Naive B cell (primary cell): ENCODE results near the gene USP5. TPM values are rescaled to one million over a fixed set of nuclear protein-coding genes. Genes with fewer than 3 reads are reported as not detected.
"Not testable (repeated sequence)": the region's sequence is repeated elsewhere in the genome, so short reads cannot be mapped to it uniquely, and the experiment has no call there.

ENCODE experiments used
- ATAC-seq, 2 donors: fragments of 150-1000 bp; cut with Tn5 transposase; 2 replicates each; pipeline ENCODE4 v1.10.0; 2021; ENCODE audit warnings: low read depth in 2 of 2, mild to moderate bottlenecking in 2 of 2, moderate library complexity in 2 of 2
- DNase-seq: peaks from one replicate; pipeline ENCODE4 v3.0.0; 2022
- H3K27ac Mint-ChIP-seq, 6 donors: one replicate each; pipeline ENCODE4 v1.8.0; 2020 to 2022; ENCODE audit warnings: mild to moderate bottlenecking in 6 of 6, mixed read lengths in 6 of 6, moderate library complexity in 5 of 6, inconsistent platforms in 2 of 6
- H3K27me3 Mint-ChIP-seq, 3 donors: one replicate each; pipeline ENCODE4 v1.8.0; 2021 to 2022; ENCODE audit warnings: mixed read lengths in 3 of 3, mild to moderate bottlenecking in 1 of 3
- H3K36me3 Mint-ChIP-seq, 2 donors: one replicate each; pipeline ENCODE4 v1.8.0; 2020 to 2022; ENCODE audit warnings: mixed read lengths in 2 of 2, inconsistent platforms in 1 of 2, mild to moderate bottlenecking in 1 of 2
- H3K4me1 Mint-ChIP-seq, 3 donors: one replicate each; pipeline ENCODE4 v1.8.0; 2020 to 2022; ENCODE audit warnings: mixed read lengths in 3 of 3, inconsistent platforms in 1 of 3, mild to moderate bottlenecking in 1 of 3, moderate library complexity in 1 of 3
- H3K4me3 Mint-ChIP-seq, 8 donors: one replicate each; pipeline ENCODE4 v1.8.0; 2020 to 2022; ENCODE audit warnings: mild to moderate bottlenecking in 8 of 8, mixed read lengths in 8 of 8, moderate library complexity in 8 of 8, inconsistent platforms in 2 of 8
- H3K9me3 Mint-ChIP-seq, 7 donors: one replicate each; pipeline ENCODE4 v1.8.0; 2020 to 2022; ENCODE audit warnings: mixed read lengths in 7 of 7, mild to moderate bottlenecking in 5 of 7, inconsistent platforms in 2 of 7, moderate library complexity in 1 of 7
- polyA plus RNA-seq, 6 donors: library from polyadenylated mRNA; unstranded; fragments of 300-500 nt; fragmentation: Illumina TruSeq; gene quantifications; one replicate each; pipeline ENCODE4 v1.2.3, GENCODE V29; 2021; ENCODE audit warnings: low read depth in 6 of 6

USP5 gene
- polyA plus RNA-seq, 6 donors from 2014 or later = 28.5 to 45.1 (median 35.4) TPM

GRCh38 chr12:6852651-6853354, 853 bp downstream of the USP5 start:
- H3K27ac Mint-ChIP-seq = peak overlapping the region; percentile 81 to 100 (median 100)
- DNase-seq = no peak
- H3K36me3 Mint-ChIP-seq = peaks cover 6 to 18% of the 10 kb centered on the region in 2 donors
- peaks cover 22 to 36% (median 33%) of the 10 kb centered on the region in 3 donors for H3K4me1 Mint-ChIP-seq
- ATAC-seq = no peak
- no peaks in the 10 kb centered on the region for H3K27me3 Mint-ChIP-seq
- H3K4me3 Mint-ChIP-seq = peak overlapping the region; percentile 83 to 100 (median 97)
- no peaks in the 10 kb centered on the region for H3K9me3 Mint-ChIP-seq

GRCh38 chr12:6853626-6854025, 1.7 kb downstream of the USP5 start:
- Mint-ChIP-seq H3K27ac (peak overlapping the region in 2 of 6 donors; percentile 34 to 89), H3K4me1 (peaks cover 22 to 36% (median 33%) of the 10 kb centered on the region in 3 donors), H3K27me3 (no peaks in the 10 kb centered on the region), H3K9me3 (no peaks in the 10 kb centered on the region), H3K36me3 (peaks cover 11 to 23% of the 10 kb centered on the region in 2 donors), H3K4me3 (peak overlapping the region in 6 of 8 donors; percentile 23 to 99 (median 62))
- ATAC-seq = no peak
- no peak for DNase-seq

- H3K27me3 Mint-ChIP-seq = no peaks in the 10 kb centered on the region
- no peak for DNase-seq
- peaks cover 22 to 36% (median 33%) of the 10 kb centered on the region in 3 donors for H3K4me1 Mint-ChIP-seq
- peak overlapping the region in 2 of 6 donors; percentile 63 to 82 for H3K27ac Mint-ChIP-seq
- H3K9me3 Mint-ChIP-seq = no peaks in the 10 kb centered on the region
- H3K4me3 Mint-ChIP-seq = peak overlapping the region in 4 of 8 donors; percentile 26 to 99 (median 62)
- ATAC-seq = no peak
- H3K36me3 Mint-ChIP-seq = peaks cover 11 to 23% of the 10 kb centered on the region in 2 donors
These were observed 2.1 kb downstream of the USP5 start for GRCh38 chr12:6854036-6854435.

- H3K27me3 Mint-ChIP-seq = no peaks in the 10 kb centered on the region
- peaks cover 22 to 30% (median 26%) of the 10 kb centered on the region in 3 donors for H3K4me1 Mint-ChIP-seq
- no peaks in the 10 kb centered on the region for H3K9me3 Mint-ChIP-seq
- peaks cover 12 to 23% of the 10 kb centered on the region in 2 donors for H3K36me3 Mint-ChIP-seq
- DNase-seq (no peak), ATAC-seq (no peak)
- no peak overlapping the region for H3K27ac Mint-ChIP-seq
- H3K4me3 Mint-ChIP-seq = peak overlapping the region in 1 of 8 donors; percentile 2
These were observed 3.4 kb downstream of the USP5 start for GRCh38 chr12:6855322-6855721.

- Mint-ChIP-seq H3K27me3 (no peaks in the 10 kb centered on the region), H3K4me1 (peaks cover 4 to 16% (median 5%) of the 10 kb centered on the region in 3 donors), H3K27ac (no peak overlapping the region), H3K9me3 (no peaks in the 10 kb centered on the region), H3K4me3 (no peak overlapping the region), H3K36me3 (peaks cover 21 to 42% of the 10 kb centered on the region in 2 donors)
- ATAC-seq (no peak), DNase-seq (no peak)
These were observed 6.8 kb downstream of the USP5 start for GRCh38 chr12:6858799-6859198.

GRCh38 chr12:6860116-6860515, 8.2 kb downstream of the USP5 start:
- Mint-ChIP-seq H3K4me1 (peaks cover 0 to 13% (median 0%) of the 10 kb centered on the region in 3 donors), H3K27ac (no peak overlapping the region), H3K27me3 (no peaks in the 10 kb centered on the region), H3K36me3 (peaks cover 27 to 48% of the 10 kb centered on the region in 2 donors), H3K4me3 (no peak overlapping the region), H3K9me3 (no peaks in the 10 kb centered on the region)
- no peak for ATAC-seq
- no peak for DNase-seq

- Mint-ChIP-seq H3K4me1 (peaks cover 0 to 11% (median 3%) of the 10 kb centered on the region in 3 donors), H3K4me3 (peak overlapping the region in 1 of 8 donors; percentile 8), H3K36me3 (peaks cover 24 to 45% of the 10 kb centered on the region in 2 donors), H3K9me3 (no peaks in the 10 kb centered on the region), H3K27ac (no peak overlapping the region), H3K27me3 (no peaks in the 10 kb centered on the region)
- DNase-seq = no peak
- no peak for ATAC-seq
These were observed 9.0 kb downstream of the USP5 start for GRCh38 chr12:6860942-6861341.

- H3K4me3 Mint-ChIP-seq = peak overlapping the region in 1 of 8 donors; percentile 8
- peaks cover 24 to 42% of the 10 kb centered on the region in 2 donors for H3K36me3 Mint-ChIP-seq
- no peaks in the 10 kb centered on the region for H3K9me3 Mint-ChIP-seq
- ATAC-seq (no peak), DNase-seq (no peak)
- H3K27ac Mint-ChIP-seq = no peak overlapping the region
- H3K27me3 Mint-ChIP-seq = no peaks in the 10 kb centered on the region
- H3K4me1 Mint-ChIP-seq = peaks cover 0 to 11% (median 4%) of the 10 kb centered on the region in 3 donors
These were observed 9.4 kb downstream of the USP5 start for GRCh38 chr12:6861391-6861790.

GRCh38 chr12:6863033-6863432, 11.1 kb downstream of the USP5 start:
- H3K36me3 Mint-ChIP-seq = peaks cover 20 to 30% of the 10 kb centered on the region in 2 donors
- no peak for DNase-seq

GRCh38 chr12:6863586-6864321, 11.8 kb downstream of the USP5 start:
- Mint-ChIP-seq H3K36me3 (peaks cover 17 to 28% of the 10 kb centered on the region in 2 donors), H3K27me3 (no peaks in the 10 kb centered on the region), H3K27ac (peak overlapping the region in 1 of 6 donors; percentile 10), H3K4me1 (peaks cover 9 to 19% (median 15%) of the 10 kb centered on the region in 3 donors), H3K4me3 (peak overlapping the region in 1 of 8 donors; percentile 59), H3K9me3 (no peaks in the 10 kb centered on the region)
- DNase-seq (no peak), ATAC-seq (no peak)

More at GRCh38 chr12:6863033-6863432, 11.1 kb downstream of the USP5 start:
- no peak for ATAC-seq
- Mint-ChIP-seq H3K4me1 (peaks cover 1 to 12% (median 7%) of the 10 kb centered on the region in 3 donors), H3K9me3 (no peaks in the 10 kb centered on the region), H3K27ac (no peak overlapping the region), H3K4me3 (no peak overlapping the region), H3K27me3 (no peaks in the 10 kb centered on the region)

GRCh38 chr12:6865307-6865706, 13.4 kb downstream of the USP5 start:
- not testable (repeated sequence) for H3K27me3 Mint-ChIP-seq, DNase-seq, H3K9me3 Mint-ChIP-seq, ATAC-seq
- Mint-ChIP-seq H3K27ac (peak overlapping the region in 1 of 6 donors; percentile 65), H3K4me1 (peaks cover 20 to 31% (median 24%) of the 10 kb centered on the region in 3 donors), H3K4me3 (peak overlapping the region in 5 of 8 donors; percentile 48 to 93 (median 81)), H3K36me3 (peaks cover 16 to 28% of the 10 kb centered on the region in 2 donors)

- peaks cover 24 to 40% (median 30%) of the 10 kb centered on the region in 3 donors for H3K4me1 Mint-ChIP-seq
- ATAC-seq (no peak), DNase-seq (no peak)
- H3K36me3 Mint-ChIP-seq = peaks cover 7 to 18% of the 10 kb centered on the region in 2 donors
- H3K4me3 Mint-ChIP-seq = peak overlapping the region; percentile 81 to 98 (median 92)
- no peaks in the 10 kb centered on the region for H3K27me3 Mint-ChIP-seq
- peak overlapping the region in 2 of 6 donors; percentile 89 to 94 for H3K27ac Mint-ChIP-seq
- H3K9me3 Mint-ChIP-seq = no peaks in the 10 kb centered on the region
These were observed 14.4 kb downstream of the USP5 start for GRCh38 chr12:6866163-6866919.

GRCh38 chr12:6866920-6867412, 15.0 kb downstream of the USP5 start:
- peak overlapping the region; percentile 81 to 98 (median 92) for H3K4me3 Mint-ChIP-seq
- H3K4me1 Mint-ChIP-seq = peaks cover 28 to 47% (median 35%) of the 10 kb centered on the region in 3 donors
- peak overlapping the region in 5 of 6 donors; percentile 18 to 94 (median 67) for H3K27ac Mint-ChIP-seq
- no peaks in the 10 kb centered on the region for H3K27me3 Mint-ChIP-seq
- ATAC-seq (peak; percentile 3 to 13), DNase-seq (no peak)
- H3K9me3 Mint-ChIP-seq = no peaks in the 10 kb centered on the region
- peaks cover 7 to 17% of the 10 kb centered on the region in 2 donors for H3K36me3 Mint-ChIP-seq
